Skin epidermis (tissue), 12 donors: ENCODE measurements around the gene KYAT1.
A peak's percentile ranks its signal among the peaks of the same experiment; 100 is the strongest.

ENCODE experiments used
- H3K27ac ChIP-seq, 21 experiments: fragments of 200-600 bp; sonication (generic) in 11 of 21; one replicate each; pipeline ENCODE4 v1.5.0; 2020; ENCODE audit warnings: mild to moderate bottlenecking in 3 of 21, inconsistent platforms in 2 of 21, moderate library complexity in 2 of 21
- H3K4me3 ChIP-seq, 7 experiments: fragments of 200-600 bp; sonication (generic) in 2 of 7; one replicate each; pipeline ENCODE4 v1.5.0; 2020; ENCODE audit warnings: inconsistent platforms in 2 of 7, mild to moderate bottlenecking in 2 of 7, moderate library complexity in 1 of 7

The KYAT1 gene

GRCh38 chr9:128911529-128912035 is 29.8 kb upstream of the KYAT1 start:
- peak overlapping the region in 20 of 21 experiments; percentile 45 to 88 (median 76) for H3K27ac ChIP-seq
- H3K4me3 ChIP-seq: no peak overlapping the region

GRCh38 chr9:128910906-128911305 is 29.2 kb upstream of the KYAT1 start:
- peak overlapping the region in 20 of 21 experiments; percentile 45 to 88 (median 76) for H3K27ac ChIP-seq
- H3K4me3 ChIP-seq: no peak overlapping the region

- Histone ChIP-seq H3K27ac (peak overlapping the region in 10 of 21 experiments; percentile 7 to 42 (median 26)), H3K4me3 (no peak overlapping the region)
Measured at GRCh38 chr9:128909859-128910258, 28.1 kb upstream of the KYAT1 start.

GRCh38 chr9:128908372-128908771 is 26.6 kb upstream of the KYAT1 start:
- H3K4me3 ChIP-seq: no peak overlapping the region
- H3K27ac ChIP-seq: no peak overlapping the region

GRCh38 chr9:128906741-128907140 is 25.0 kb upstream of the KYAT1 start:
- Histone ChIP-seq H3K27ac (peak overlapping the region in 3 of 21 experiments; percentile 3 to 24 (median 16)), H3K4me3 (no peak overlapping the region)

GRCh38 chr9:128905964-128906363 is 24.2 kb upstream of the KYAT1 start:
- Histone ChIP-seq H3K27ac (peak overlapping the region in 5 of 21 experiments; percentile 5 to 44 (median 14)), H3K4me3 (no peak overlapping the region)

- no peak overlapping the region for H3K4me3 ChIP-seq
- peak overlapping the region in 18 of 21 experiments; percentile 39 to 98 (median 86) for H3K27ac ChIP-seq
Measured at GRCh38 chr9:128903871-128904620, 22.3 kb upstream of the KYAT1 start.

GRCh38 chr9:128903079-128903461 is 21.3 kb upstream of the KYAT1 start:
- peak overlapping the region in 20 of 21 experiments; percentile 75 to 98 (median 86) for H3K27ac ChIP-seq
- no peak overlapping the region for H3K4me3 ChIP-seq

GRCh38 chr9:128902351-128903078 is 20.8 kb upstream of the KYAT1 start:
- H3K27ac ChIP-seq: peak overlapping the region; percentile 7 to 98 (median 86)
- H3K4me3 ChIP-seq: no peak overlapping the region

GRCh38 chr9:128901822-128902221 is 20.1 kb upstream of the KYAT1 start:
- H3K4me3 ChIP-seq: no peak overlapping the region

GRCh38 chr9:128901379-128901778 is 19.6 kb upstream of the KYAT1 start:
- peak overlapping the region; percentile 7 to 98 (median 86) for H3K27ac ChIP-seq
- no peak overlapping the region for H3K4me3 ChIP-seq

More at GRCh38 chr9:128901822-128902221, 20.1 kb upstream of the KYAT1 start:
- peak overlapping the region; percentile 7 to 98 (median 86) for H3K27ac ChIP-seq

- Histone ChIP-seq H3K4me3 (no peak overlapping the region), H3K27ac (peak overlapping the region in 20 of 21 experiments; percentile 39 to 98 (median 82))
Measured at GRCh38 chr9:128899566-128900322, 18.0 kb upstream of the KYAT1 start.

GRCh38 chr9:128898845-128899565 is 17.3 kb upstream of the KYAT1 start:
- peak overlapping the region in 20 of 21 experiments; percentile 39 to 98 (median 82) for H3K27ac ChIP-seq

GRCh38 chr9:128898382-128898781 is 16.6 kb upstream of the KYAT1 start:
- H3K4me3 ChIP-seq: no peak overlapping the region
- H3K27ac ChIP-seq: peak overlapping the region in 17 of 21 experiments; percentile 67 to 98 (median 85)

More at GRCh38 chr9:128898845-128899565, 17.3 kb upstream of the KYAT1 start:
- no peak overlapping the region for H3K4me3 ChIP-seq

GRCh38 chr9:128895556-128895955 is 13.8 kb upstream of the KYAT1 start:
- H3K4me3 ChIP-seq: no peak overlapping the region
- H3K27ac ChIP-seq: peak overlapping the region in 10 of 21 experiments; percentile 1 to 63 (median 38)

GRCh38 chr9:128894764-128895163 is 13.0 kb upstream of the KYAT1 start:
- Histone ChIP-seq H3K4me3 (no peak overlapping the region), H3K27ac (peak overlapping the region in 7 of 21 experiments; percentile 18 to 56 (median 34))

- H3K27ac ChIP-seq: peak overlapping the region in 19 of 21 experiments; percentile 45 to 96 (median 88)
- H3K4me3 ChIP-seq: no peak overlapping the region
Measured at GRCh38 chr9:128893354-128893753, 11.6 kb upstream of the KYAT1 start.

- H3K4me3 ChIP-seq: peak overlapping the region in 2 of 7 experiments; percentile 10 to 11
- peak overlapping the region in 20 of 21 experiments; percentile 45 to 96 (median 86) for H3K27ac ChIP-seq
Measured at GRCh38 chr9:128892221-128892921, 10.6 kb upstream of the KYAT1 start.
